GM21576 (cell line): Measurements from ENCODE around the gene GALNT9.

Experiments
- ATAC-seq: cut with Tn5 transposase; IDR thresholded peaks from one replicate; pipeline ENCODE4 v1.9.1; 2021; ENCODE audit warnings: mild to moderate bottlenecking, moderate library complexity; ENCODE audit not compliant: unreplicated experiment

Gene GALNT9

DNA sequence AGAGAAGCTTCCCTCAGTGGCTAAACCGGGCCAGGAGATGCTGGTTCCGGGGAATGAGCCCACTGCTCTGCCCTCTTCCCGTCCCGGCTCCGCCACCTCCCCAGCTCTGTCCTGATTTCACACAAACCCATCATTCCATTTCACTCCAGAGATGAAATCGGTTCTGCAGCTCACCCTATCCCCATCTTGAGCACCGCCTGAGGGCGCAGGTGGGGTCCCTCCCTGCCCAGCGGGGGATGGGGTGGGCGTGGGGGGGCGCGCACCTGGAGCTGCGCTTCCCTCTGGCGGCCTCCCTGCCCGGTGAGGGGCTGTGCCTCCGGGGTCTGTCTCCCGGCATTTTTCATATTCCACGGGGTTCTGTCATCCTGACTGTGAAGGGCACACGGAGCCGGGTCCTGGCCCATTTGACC, 140.5 kb downstream of the GALNT9 start:
- no peak for ATAC-seq

DNA sequence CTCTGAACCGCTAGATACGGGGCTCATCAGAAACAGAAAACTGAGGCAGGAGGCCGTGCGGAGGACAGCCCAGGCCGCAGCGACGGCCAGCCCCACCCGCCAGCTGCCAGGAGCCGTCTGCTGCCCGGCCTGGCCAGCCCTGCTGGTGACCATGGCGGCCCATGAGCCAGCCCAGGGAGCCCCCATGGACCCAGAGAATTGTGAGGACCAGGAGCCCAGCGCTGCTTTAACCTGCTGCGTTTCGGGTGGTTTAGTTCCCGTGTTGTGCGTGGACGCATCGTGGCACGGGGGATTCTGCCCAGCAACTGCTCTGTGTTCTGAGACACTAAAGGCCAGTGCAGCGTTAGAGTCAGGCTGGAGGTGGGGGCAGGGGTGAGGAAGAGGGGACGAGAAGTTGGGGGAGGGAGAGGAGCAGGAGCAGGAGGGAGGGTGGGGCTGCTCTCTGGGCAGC, 140.9 kb downstream of the GALNT9 start:
- ATAC-seq, result no peak

DNA sequence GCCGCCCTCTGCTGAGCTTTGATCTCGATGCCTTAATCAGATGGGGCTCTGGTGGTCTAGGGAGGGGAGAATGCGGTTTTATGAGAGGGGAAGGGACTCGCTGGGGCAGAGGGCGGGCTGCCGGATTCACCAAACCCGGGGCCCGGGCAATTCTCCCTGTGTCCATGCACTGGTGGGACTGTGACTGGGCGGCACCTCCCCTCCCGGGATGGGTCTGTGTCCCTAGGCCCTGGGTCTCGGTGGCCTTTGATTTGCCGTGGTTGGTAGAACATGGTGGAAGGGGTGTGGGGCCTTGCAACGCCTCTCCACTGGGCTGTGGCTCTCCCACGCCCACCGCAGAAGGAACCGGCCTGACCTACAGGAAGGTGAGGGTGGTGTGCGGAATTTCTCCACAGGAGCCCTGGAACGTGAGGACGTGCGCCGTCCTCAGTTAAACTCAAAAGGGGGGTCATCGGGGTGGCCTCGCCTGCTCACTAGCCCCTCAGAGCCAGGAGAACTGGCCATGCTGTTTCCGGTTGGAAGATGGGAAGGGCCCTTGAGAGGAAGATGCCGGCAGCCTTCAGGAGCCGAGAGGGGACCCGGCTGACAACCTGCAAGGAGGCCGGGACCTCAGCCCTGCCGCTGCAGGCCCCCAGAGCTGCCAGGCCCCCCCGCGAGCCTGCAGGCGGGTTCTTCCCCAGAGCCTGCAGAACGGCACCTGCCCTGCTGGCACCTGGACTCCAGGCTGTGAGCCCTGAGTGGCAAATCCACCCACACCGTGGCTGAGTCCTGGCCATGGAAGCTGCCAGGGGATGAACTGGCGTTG, 141.5 kb downstream of the GALNT9 start:
- no peak for ATAC-seq

DNA sequence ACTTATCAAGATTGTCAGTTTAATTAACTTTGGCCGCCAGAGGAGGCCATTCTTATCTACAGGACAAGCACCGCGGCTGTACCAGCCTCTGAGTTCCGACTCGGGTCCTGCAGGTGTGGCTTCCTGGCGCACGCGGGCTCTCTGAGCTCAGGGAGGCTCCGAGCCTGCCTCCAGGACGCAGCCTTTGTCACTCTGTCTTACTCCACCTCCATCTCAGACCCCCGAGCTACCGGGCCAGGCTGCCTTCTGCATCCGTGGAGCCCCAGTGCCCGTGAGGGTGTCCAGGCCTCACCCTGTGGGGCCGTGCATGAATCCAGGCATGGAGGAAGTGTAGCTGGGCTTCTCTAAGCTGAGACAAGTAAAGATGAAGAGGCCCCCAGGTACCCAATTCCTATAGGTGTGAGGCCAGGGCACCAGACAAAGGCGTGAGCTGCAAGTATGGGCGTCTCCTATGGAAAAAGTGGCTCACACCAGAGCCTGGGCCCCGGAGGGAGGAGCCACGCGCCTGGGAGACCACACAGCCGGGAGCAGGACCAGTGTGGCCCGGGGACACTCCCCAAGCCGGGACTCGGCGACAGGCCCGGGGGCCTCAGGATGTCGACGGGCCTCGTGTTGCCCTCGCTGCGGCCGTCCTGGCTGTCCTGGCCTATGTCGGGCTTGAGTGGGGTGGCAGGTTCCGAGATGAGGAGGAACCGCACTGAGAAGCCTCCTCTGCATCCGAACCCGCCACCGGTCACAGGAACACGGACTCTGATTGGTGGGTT, 142.3 kb downstream of the GALNT9 start:
- no peak for ATAC-seq

DNA sequence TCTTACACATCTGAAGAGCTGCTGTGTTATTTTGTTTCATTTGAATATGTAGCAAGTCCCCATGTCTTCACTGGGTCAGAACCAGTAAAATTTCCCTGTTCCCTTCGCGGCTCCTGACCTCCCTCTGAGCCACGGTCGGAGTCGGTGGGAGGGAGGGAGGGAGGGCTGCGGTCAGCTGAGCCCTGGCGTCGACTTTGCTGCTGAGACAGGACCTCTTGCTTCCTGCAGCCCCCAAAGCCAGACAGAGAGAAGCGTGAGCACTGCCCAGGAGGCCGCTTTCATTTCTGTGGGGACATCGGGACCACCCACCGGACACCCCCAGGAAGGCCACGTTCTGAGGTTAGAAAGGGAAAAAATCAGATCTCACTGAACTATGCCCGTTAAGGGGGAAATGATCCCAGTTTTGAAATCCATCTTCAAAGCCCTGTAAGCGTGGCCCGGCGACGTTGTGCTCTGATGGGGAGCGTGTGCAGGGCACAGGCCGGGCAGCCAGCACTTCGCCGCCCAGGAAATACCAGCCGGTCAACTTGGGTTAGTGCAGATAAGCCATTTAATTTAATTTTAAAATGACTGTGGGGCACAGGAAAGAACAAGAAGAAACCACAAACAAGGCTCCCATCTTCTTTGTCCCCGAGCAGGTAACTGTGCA, 143.1 kb downstream of the GALNT9 start:
- no peak for ATAC-seq

DNA sequence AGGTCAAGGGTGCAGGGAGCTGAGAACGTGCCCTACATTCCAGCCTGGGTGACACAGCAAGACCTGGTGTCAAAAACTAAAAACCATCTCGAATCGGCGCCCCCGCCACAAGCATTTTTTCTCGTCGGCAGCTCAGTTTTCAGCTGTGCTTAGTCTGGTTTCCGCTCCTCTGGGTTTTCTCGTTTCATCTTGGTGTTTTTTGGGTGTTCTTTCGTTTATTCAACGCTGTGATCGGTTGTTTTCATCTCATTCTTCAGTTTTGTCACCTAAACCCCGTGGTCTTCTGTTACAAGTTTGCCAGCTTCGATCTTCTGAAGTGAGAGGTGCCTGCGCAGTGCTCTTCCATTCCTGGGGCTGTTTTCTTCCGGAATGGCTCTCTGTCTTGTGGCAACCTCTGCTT, 143.7 kb downstream of the GALNT9 start:
- no peak for ATAC-seq

DNA sequence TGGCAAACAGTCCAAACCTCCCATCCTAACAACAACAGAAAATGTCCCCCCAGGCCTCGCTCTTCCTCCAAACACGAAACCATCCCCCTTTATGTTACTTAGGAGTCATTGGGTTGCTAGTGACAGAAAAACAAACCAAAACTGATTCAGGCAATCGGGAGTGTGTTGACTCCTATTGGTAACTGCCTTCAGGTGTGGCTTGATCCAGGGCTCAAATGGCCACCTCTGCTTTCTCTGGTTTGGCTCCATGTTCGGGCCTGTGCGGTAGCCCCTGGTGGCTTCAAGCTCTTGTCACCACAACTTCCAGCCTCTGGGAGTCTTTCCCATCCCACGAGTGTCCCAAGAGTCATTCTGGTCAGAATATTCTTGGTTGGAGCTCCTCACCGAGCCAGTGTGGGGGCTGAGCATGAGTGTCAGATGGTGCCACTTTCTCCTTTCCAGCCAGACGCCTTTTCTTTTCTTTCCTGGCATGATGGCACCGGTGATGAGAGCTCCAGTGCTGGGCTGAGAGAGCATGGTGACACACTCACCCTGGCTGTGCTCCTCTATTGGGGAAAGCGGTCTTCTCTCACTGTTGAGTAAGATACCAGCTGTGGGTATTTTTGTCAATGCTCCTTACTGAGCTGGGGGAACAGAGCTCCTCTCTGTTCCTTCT, 146.6 kb downstream of the GALNT9 start:
- ATAC-seq, result no peak

DNA sequence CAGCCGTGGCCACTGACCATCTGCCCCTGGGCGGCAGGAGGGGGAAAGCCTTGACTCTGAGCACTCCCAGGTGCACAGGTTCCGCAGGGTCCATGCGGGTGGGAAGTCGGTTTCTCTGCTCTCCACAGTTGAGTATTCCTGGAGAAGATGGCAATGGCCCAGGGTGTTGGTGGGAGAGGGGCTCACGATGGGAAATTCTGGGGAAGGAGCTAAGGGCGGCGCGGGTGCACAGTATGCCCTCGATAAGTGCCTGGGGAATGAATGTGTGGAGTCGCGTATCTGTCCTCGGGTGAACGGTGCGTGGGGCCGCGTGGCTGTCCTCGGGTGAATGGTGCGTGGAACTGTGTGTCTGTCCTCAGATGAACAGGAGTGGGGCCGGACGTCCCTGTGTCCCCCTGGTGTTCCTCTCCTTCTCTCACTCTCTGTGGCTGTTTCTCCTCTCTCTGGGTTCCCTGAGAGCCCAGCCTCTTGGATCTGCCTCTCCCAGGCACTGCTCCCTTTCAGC, 147.1 kb downstream of the GALNT9 start:
- no peak for ATAC-seq

DNA sequence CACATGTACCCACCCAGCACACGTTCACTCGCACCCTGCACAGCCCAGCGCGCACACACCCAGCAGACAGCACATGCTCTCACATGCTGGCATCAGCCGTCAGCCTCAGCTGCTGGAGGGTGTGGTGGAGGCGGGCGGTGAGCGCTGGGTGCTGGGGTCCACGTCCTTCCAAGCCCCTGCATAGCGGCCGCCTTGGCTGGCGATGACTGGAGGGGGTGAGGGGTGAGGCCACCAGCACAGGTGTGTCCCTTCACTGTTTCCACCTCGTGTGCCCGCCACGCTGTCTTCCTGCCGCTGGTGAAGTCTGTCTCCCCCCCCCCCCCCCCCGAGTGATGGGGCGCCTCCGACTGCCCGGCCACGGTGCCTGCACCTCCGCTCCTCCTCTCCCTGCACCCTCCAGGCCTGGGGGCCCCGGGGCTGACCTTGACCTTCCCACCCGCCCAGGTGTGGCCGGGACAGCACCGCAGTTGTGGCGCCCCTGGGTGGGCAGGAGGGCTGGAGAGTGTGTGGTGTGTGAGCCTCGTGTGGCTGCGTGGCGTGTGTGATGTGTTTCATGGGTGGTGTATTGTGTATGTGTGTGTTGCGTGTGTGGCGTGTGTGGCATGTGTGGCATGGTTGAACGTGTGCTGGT, 147.7 kb downstream of the GALNT9 start:
- ATAC-seq, result no peak

DNA sequence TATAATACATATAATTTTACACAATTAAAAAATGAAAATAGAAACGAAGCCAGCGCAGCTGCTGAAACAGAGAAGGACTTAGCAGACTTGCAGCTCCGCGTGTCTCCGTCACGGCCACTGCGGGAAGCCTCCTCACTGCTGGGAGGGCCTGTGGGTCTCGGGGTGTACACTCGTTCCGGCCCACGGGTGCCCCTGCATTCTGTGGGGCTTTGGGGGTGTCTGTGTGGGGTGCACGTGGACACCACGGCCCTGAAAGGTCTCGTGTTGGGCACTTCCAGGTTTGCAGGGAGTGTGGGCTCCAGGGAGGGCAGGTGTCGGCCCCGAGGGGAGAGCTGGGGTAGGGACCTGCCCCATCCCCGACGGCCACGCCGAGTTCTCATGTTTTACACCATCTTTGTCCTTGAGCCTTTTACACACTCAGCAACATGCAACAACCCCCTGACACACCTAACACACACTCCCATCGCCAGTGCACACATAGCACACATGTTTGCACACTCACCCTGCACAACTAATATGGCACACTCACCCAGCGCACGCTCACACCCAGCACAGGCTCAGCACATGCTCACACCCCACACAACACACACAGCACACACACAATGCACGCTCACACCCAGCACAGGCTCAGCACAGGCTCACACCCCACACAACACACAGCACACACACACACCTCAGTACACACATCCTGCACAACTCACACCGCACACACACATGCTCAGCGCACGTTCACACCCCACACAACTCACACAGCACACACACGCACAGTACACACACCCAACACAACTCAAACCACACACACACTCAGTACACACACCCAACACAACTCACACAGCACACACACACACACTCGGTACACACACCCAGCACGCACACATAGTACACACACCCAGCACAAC, 148.5 kb downstream of the GALNT9 start:
- ATAC-seq, result no peak

DNA sequence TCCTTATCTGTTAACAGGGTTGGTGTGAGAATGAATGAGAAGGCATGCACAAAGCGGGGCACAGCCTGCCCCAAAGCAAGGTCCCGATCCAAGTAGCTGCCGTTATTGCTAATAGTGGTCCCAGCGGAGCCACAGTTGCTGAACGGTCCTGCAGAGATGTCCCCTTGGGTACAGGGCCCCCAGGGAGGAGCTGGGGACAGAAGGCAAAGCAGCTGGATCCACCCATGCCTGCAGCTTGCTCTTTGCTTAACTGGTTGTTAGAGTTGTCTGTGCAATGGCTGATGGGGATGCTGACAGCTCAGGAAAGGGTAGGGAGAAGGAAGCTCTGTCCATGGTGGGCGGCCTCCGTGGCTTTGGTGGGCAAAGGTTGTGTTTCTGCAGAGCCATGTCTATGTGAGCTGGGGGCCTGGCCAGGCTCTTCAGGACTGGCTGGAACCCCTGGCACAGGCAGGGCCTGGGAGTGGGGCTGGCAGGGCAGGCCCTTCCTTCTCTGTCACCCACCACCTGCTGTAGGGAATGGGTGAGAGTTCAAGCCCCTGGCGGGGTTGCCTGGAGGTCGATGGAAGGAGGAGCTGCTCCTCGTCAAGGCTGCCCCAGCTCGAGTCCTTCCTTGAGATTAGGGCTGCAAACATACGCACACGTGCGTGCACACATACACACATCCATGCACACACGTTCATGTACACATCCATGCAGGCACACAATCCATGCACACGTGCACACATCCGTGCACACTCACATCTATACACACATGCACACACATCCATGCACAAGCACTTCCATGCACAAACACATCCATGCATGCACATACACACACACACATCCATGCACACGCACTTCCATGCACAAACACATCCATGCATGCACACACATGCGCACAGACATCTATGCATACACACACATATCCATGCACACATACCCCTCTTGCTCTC, 149.7 kb downstream of the GALNT9 start:
- ATAC-seq, result no peak

DNA sequence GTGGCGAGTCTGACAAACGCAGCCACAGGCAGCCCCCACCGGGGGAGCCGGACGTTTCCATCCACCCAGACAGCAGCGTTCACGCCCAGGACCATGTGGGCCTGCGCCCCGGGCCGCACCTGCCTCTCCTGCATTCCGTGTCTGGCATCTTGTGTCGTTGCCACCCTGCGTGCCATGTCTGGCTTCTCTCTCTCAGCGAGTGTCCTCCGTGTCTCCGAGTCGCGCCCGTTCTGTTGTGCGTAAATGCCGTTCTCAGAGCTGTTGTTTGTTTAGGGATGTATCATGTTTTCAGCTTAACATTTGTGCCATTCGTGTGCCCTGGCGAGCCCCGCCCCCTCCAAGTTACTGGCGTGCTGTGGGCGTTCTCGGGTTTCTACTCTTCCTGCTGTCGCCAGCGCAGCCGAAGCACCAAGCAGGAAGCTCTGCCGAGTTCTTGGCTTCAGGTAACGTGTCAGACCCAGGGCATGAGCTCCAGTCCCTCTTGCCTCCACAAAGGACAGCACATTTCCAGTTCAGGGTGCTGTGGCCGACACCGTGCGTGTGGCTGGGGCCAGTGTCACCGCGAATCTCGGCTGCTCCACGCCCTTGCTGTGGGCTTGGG, 150.5 kb downstream of the GALNT9 start:
- ATAC-seq, result no peak

DNA sequence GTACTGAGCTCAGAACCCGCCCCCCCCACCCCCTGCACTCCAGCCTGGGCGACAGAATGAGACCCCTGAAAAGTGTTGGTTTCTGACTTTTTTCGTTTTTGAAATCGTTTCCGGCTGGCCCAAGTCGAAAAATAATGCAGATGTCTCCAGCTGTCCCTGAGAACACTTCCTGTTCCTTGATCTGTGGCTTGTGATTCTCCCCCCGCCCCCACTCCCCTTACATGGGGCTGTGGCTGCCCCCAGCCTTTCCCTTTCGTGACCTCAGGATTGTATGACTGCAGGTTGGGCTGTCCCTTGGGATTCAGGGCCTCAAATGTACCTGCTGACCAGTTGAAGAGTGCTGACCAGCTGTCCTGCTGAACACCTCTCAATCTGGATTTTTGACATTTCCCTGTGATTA, 151.1 kb downstream of the GALNT9 start:
- ATAC-seq, result no peak

DNA sequence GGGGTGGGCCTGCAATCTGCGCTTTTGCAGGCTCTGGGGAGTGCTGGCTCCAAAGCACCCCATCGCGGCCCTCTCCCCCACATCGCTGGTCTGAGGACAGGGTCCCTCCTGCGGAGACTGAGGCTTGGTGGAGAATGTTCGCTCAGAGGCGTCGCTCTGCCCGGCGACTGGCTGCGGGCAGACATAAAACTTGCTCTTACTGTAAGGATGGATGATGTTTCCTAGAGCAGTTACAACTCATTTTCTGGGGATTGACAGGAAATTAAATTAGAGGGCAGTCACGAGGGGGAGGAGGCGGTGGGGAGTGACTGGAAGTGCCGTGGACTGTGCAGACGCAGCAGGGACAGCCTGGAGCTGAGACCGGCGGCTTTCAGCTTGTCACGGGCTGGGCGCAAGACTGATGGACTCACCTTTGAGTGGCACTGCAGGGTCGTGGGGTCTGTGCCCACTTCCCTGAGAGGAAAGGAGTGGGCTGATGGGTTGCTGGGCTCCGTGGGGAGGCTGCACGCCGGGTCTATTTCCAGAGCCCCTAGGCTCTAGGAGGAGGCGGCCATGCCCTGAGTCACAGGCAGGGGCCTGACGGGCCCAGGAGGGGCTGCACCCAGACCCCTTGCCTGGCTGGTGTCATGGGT, 152.4 kb downstream of the GALNT9 start:
- no peak for ATAC-seq

DNA sequence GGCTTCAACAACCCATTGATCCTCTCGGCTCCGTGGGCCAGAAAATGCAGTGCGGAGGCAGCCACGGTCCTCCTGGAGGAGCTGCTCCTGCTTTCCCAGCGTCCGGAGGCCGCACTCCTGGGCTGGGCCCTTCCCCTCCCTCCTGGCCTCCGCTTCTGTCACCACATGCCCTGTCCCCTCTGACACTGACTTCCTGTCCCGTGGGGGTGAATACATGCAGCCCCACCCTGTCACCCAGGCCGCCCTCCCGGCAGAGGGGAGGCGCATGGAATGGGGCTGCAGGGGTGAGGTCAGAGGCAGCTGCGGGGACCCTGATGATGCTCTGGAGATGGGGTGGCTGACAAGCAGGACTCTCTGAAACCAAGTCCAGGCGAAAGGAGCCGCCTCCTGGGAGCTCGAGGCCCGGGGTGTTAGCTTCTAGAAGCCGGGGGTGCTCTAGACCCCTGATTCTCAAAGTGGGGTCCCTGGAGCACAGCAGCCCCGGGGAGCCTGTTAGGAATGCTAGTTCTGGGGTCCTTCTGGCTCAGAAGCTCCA, 152.9 kb downstream of the GALNT9 start:
- ATAC-seq, result no peak

DNA sequence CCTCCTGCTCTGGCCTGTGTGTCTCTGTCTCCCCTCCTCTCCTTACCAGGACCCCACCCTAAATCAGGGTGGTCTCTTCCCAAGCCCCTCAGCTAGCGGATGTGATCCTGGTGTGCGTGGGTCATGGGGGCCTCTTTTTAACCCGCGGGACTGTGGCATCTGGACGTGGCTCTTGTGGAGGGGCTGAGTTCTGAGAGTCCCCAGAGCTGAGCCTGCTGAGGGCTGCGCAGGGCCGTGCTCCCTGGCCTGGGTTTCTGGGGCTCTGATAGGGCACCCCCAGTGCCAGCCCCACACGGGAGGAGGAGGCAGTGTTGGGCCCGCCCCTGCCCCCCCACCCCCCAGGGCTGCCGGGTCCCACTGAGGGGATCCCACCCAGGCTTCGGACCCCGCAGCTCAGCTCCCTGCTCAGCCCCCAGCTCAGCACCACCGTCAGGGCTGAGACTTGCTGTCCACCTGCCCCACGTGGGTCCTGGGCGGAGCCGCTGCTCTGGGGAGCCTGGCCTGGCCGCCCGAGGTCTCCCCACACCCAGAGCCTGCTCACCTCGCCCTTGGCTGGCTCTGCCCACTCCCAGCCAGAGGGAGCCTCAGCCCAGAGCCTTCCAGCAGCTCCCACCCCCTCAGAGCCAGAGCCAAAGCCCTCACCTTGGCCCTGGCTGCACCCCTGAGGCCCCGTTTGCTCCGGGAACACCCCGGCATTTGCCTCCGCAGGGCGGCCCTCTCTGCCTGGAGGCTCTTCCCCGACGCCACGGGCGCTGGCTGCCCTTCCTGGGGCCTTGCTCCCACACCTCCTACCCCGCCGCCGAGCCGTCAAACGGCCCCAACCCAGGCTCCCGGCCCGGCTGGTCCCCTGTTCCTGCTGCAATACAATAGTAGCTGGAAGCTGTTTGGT, 153.6 kb downstream of the GALNT9 start:
- no peak for ATAC-seq
